ENCODE data around the gene ZNF486. TPM values are rescaled to one million over a fixed set of nuclear protein-coding genes. Genes with fewer than 3 reads are reported as not detected.

Gene ZNF486
- total RNA-seq, 1 donor from 2014 or later = 2.6 TPM

GRCh38 chr19:20153281-20153680 is 13.7 kb upstream of the ZNF486 start:
- Histone ChIP-seq H3K36me3 (ENCODE audit: control insufficient read depth, insufficient read depth, low read length) (no peaks in the 10 kb centered on the region), H3K4me3 (ENCODE audit: low read depth, low read length) (no peak overlapping the region), H3K27me3 (ENCODE audit: control insufficient read depth, insufficient read depth, low read length) (no peaks in the 10 kb centered on the region)
- no peak for FAIRE-seq
- peak; percentile 16 for DNase-seq (ENCODE audit: low read depth)
- TF ChIP-seq CTCF (IDR thresholded peaks at IDR 0.05; ENCODE audit: insufficient read depth, low read length, severe bottlenecking) = no peak

- no peak for DNase-seq (ENCODE audit: low read depth)
- no peaks in the 10 kb centered on the region for H3K27me3 ChIP-seq (ENCODE audit: control insufficient read depth, insufficient read depth, low read length)
- TF ChIP-seq CTCF (IDR thresholded peaks at IDR 0.05; ENCODE audit: insufficient read depth, low read length, severe bottlenecking) = no peak
- no peaks in the 10 kb centered on the region for H3K36me3 ChIP-seq (ENCODE audit: control insufficient read depth, insufficient read depth, low read length)
- no peak for FAIRE-seq
- H3K4me3 ChIP-seq (ENCODE audit: low read depth, low read length) = no peak overlapping the region
These were observed 12.4 kb upstream of the ZNF486 start for GRCh38 chr19:20154636-20155035.

GRCh38 chr19:20162821-20163220 is 4.2 kb upstream of the ZNF486 start:
- H3K4me3 ChIP-seq (ENCODE audit: low read depth, low read length) = no peak overlapping the region
- no peaks in the 10 kb centered on the region for H3K27me3 ChIP-seq (ENCODE audit: control insufficient read depth, insufficient read depth, low read length)
- DNase-seq (ENCODE audit: low read depth) (no peak), FAIRE-seq (no peak)
- H3K36me3 ChIP-seq (ENCODE audit: control insufficient read depth, insufficient read depth, low read length) = no peaks in the 10 kb centered on the region
- no peak for TF ChIP-seq CTCF (IDR thresholded peaks at IDR 0.05; ENCODE audit: insufficient read depth, low read length, severe bottlenecking)

GRCh38 chr19:20164456-20164855 is 2.6 kb upstream of the ZNF486 start:
- FAIRE-seq (no peak), DNase-seq (ENCODE audit: low read depth) (no peak)
- Histone ChIP-seq H3K27me3 (ENCODE audit: control insufficient read depth, insufficient read depth, low read length) (no peaks in the 10 kb centered on the region), H3K36me3 (ENCODE audit: control insufficient read depth, insufficient read depth, low read length) (no peaks in the 10 kb centered on the region), H3K4me3 (ENCODE audit: low read depth, low read length) (no peak overlapping the region)
- TF ChIP-seq CTCF (IDR thresholded peaks at IDR 0.05; ENCODE audit: insufficient read depth, low read length, severe bottlenecking) = no peak

GRCh38 chr19:20165971-20166592 is 932 bp upstream of the ZNF486 start:
- DNase-seq (ENCODE audit: low read depth) = peak; percentile 19
- TF ChIP-seq CTCF (IDR thresholded peaks at IDR 0.05; ENCODE audit: insufficient read depth, low read length, severe bottlenecking) = no peak
- Histone ChIP-seq H3K4me3 (ENCODE audit: low read depth, low read length) (no peak overlapping the region), H3K36me3 (ENCODE audit: control insufficient read depth, insufficient read depth, low read length) (no peaks in the 10 kb centered on the region), H3K27me3 (ENCODE audit: control insufficient read depth, insufficient read depth, low read length) (no peaks in the 10 kb centered on the region)
- FAIRE-seq = no peak

- FAIRE-seq = no peak
These were observed 673 bp downstream of the ZNF486 start for GRCh38 chr19:20167651-20168122.

More at GRCh38 chr19:20167651-20168122, 673 bp downstream of the ZNF486 start:
- DNase-seq (ENCODE audit: low read depth) = peak; percentile 46
- H3K36me3 ChIP-seq (ENCODE audit: control insufficient read depth, insufficient read depth, low read length) = no peaks in the 10 kb centered on the region
- H3K4me3 ChIP-seq (ENCODE audit: low read depth, low read length) = peak overlapping the region; percentile 60
- TF ChIP-seq CTCF (IDR thresholded peaks at IDR 0.05; ENCODE audit: insufficient read depth, low read length, severe bottlenecking) = no peak
- H3K27me3 ChIP-seq (ENCODE audit: control insufficient read depth, insufficient read depth, low read length) = no peaks in the 10 kb centered on the region
